Measurements from ENCODE around the gene ECSCR. TPM values are rescaled to one million over a fixed set of nuclear protein-coding genes. Genes with fewer than 3 reads are reported as not detected.
"Not testable (repeated sequence)": the region's sequence is repeated elsewhere in the genome, so short reads cannot be mapped to it uniquely, and the experiment has no call there.

The ECSCR gene
- total RNA-seq, 2 experiments from 2014 or later = not detected

GRCh38 chr5:139486201-139486600 lies 23.7 kb upstream of the ECSCR start:
- ChIA-PET POLR2A (no interaction called here), CTCF (interaction anchor here (1.2 kb wide), 1 partner anchor 27 kb away, joined by 4 read pairs; no protein-coding TSS in a partner anchor)
- H3K4me1 Mint-ChIP-seq (ENCODE audit: low read depth) = peaks cover 16% of the 10 kb centered on the region

GRCh38 chr5:139482890-139483208 lies 20.3 kb upstream of the ECSCR start:
- POLR2A ChIA-PET = interaction anchor here (0.7 to 4.8 kb wide), 22 partner anchors 10 to 189 kb away, joined by 3 to 74 read pairs (median 10); partner anchors contain the start of genes DNAJC18, MATR3, SMIM33 and SPATA24
- H3K36me3 Mint-ChIP-seq (ENCODE audit: low read depth) = peaks cover 42% of the 10 kb centered on the region

More at GRCh38 chr5:139486201-139486600, 23.7 kb upstream of the ECSCR start:
- Histone ChIP-seq H3K4me1 (ENCODE audit: insufficient read depth, low read length) (peaks cover 29% of the 10 kb centered on the region), H3K4me3 (ENCODE audit: low read length) (no peak overlapping the region), H3K36me3 (ENCODE audit: insufficient read depth, low read length) (no peaks in the 10 kb centered on the region), H3K9me3 (ENCODE audit: control insufficient read depth in 1 of 2, insufficient read depth in 1 of 2, low read length in 2 of 2) (no peaks in the 10 kb centered on the region), H3K27ac (ENCODE audit: low read depth in 1 of 2, low read length in 2 of 2) (no peak overlapping the region), H3K27me3 (ENCODE audit: control insufficient read depth in 1 of 2, insufficient read depth in 2 of 2, low read length in 2 of 2) (no peaks in the 10 kb centered on the region)
- Mint-ChIP-seq H3K4me3 (no peak overlapping the region), H3K27ac (no peak overlapping the region), H3K9me3 (no peaks in the 10 kb centered on the region), H3K27me3 (no peaks in the 10 kb centered on the region), H3K36me3 (ENCODE audit: low read depth) (peaks cover 15% of the 10 kb centered on the region)
- TF ChIP-seq CTCF (IDR thresholded peaks at IDR 0.05) = no peak
- no peak for ATAC-seq (ENCODE audit: poor library complexity)
- intact Hi-C loops (cut with DNase I, micrococcal nuclease) = no loop called here
- DNase-seq = no peak

GRCh38 chr5:139482050-139482889 lies 19.7 kb upstream of the ECSCR start, which contains the start of gene STING1:
Gene STING1, minus strand, starts transcription at chr5:139482758. Its CDS starts 1,054 bp downstream, at chr5:139481704.
- CTCF ChIA-PET = interaction anchor here (0.8 to 4.0 kb wide), 6 partner anchors 31 to 658 kb away, joined by 3 to 20 read pairs (median 4); partner anchors contain the start of gene DNAJC18
- Mint-ChIP-seq H3K4me1 (ENCODE audit: low read depth) (peaks cover 37% of the 10 kb centered on the region), H3K27me3 (no peaks in the 10 kb centered on the region), H3K9me3 (no peaks in the 10 kb centered on the region), H3K27ac (peak within 1 kb of the TSS; percentile 92), H3K36me3 (ENCODE audit: low read depth) (peaks cover 48% of the 10 kb centered on the region), H3K4me3 (peak within 1 kb of the TSS; percentile 91)
- DNase-seq (peak; percentile 40 to 88 (median 60)), ATAC-seq (ENCODE audit: poor library complexity) (peak; percentile 71)
- TF ChIP-seq CTCF (IDR thresholded peaks at IDR 0.05) = no peak
- H3K9me3 ChIP-seq (ENCODE audit: control insufficient read depth in 1 of 2, insufficient read depth in 1 of 2, low read length in 2 of 2) = no peaks in the 10 kb centered on the region
- H3K27me3 ChIP-seq (ENCODE audit: control insufficient read depth in 1 of 2, insufficient read depth in 2 of 2, low read length in 2 of 2) = no peaks in the 10 kb centered on the region
- peak within 1 kb of the TSS; percentile 82 for H3K27ac ChIP-seq (ENCODE audit: low read depth in 1 of 2, low read length in 2 of 2)
- intact Hi-C loops (cut with DNase I, micrococcal nuclease) = loop anchor here (1.0 to 5.0 kb wide), 4 partner anchors 24 to 43 kb away; partner anchors contain the start of gene DNAJC18 (in 1 of the 2)
- peaks cover 35% of the 10 kb centered on the region for H3K36me3 ChIP-seq (ENCODE audit: insufficient read depth, low read length)
- H3K4me3 ChIP-seq (ENCODE audit: low read length) = peak within 1 kb of the TSS; percentile 81
- H3K4me1 ChIP-seq (ENCODE audit: insufficient read depth, low read length) = peaks cover 57% of the 10 kb centered on the region
- POLR2A ChIA-PET = interaction anchor here (0.6 to 4.8 kb wide), 28 partner anchors 9 to 189 kb away, joined by 3 to 74 read pairs (median 6); partner anchors contain the start of genes DNAJC18, MATR3, SMIM33 and SPATA24

More at GRCh38 chr5:139482890-139483208, 20.3 kb upstream of the ECSCR start:
- CTCF ChIA-PET = interaction anchor here (0.7 to 4.0 kb wide), 5 partner anchors 22 to 283 kb away, joined by 3 to 20 read pairs (median 3); no protein-coding TSS in a partner anchor
- Histone ChIP-seq H3K36me3 (ENCODE audit: insufficient read depth, low read length) (peaks cover 30% of the 10 kb centered on the region), H3K4me1 (ENCODE audit: insufficient read depth, low read length) (peaks cover 54% of the 10 kb centered on the region), H3K27ac (ENCODE audit: low read depth in 1 of 2, low read length in 2 of 2) (peak overlapping the region; percentile 82), H3K4me3 (ENCODE audit: low read length) (peak overlapping the region; percentile 81)
- peaks cover 34% of the 10 kb centered on the region for H3K4me1 Mint-ChIP-seq (ENCODE audit: low read depth)
- H3K9me3 ChIP-seq (ENCODE audit: control insufficient read depth in 1 of 2, insufficient read depth in 1 of 2, low read length in 2 of 2); ATAC-seq (ENCODE audit: poor library complexity); H3K27me3 ChIP-seq (ENCODE audit: control insufficient read depth in 1 of 2, insufficient read depth in 2 of 2, low read length in 2 of 2); H3K27me3 Mint-ChIP-seq; H3K9me3 Mint-ChIP-seq; DNase-seq: not testable (repeated sequence)
- peak overlapping the region; percentile 92 for H3K27ac Mint-ChIP-seq
- intact Hi-C loops (cut with DNase I, micrococcal nuclease) = loop anchor here (1.0 to 5.0 kb wide), 4 partner anchors 25 to 44 kb away; partner anchors contain the start of gene DNAJC18 (in 1 of the 2)
- H3K4me3 Mint-ChIP-seq = peak overlapping the region; percentile 91

All from CD4-positive, alpha-beta T cell (primary cell).